H1 (cell line): ENCODE measurements around the gene KIZ. TPM values are rescaled to one million over a fixed set of nuclear protein-coding genes. Genes with fewer than 3 reads are reported as not detected.

ENCODE experiments used
- ASH2L ChIP-seq: fragments of 200-600, 300-600 bp; sonication (generic); IDR thresholded peaks from one replicate; pipeline ENCODE4 v1.7.1; 2017; ENCODE audit warnings: low read length
- ATF2 ChIP-seq: IDR thresholded peaks from 2 replicates; pipeline ENCODE4 v1.6.1; 2012; ENCODE audit warnings: low read length, inconsistent platforms
- JUND ChIP-seq: IDR thresholded peaks from 2 replicates; pipeline ENCODE4 v1.6.1; 2011; ENCODE audit warnings: mild to moderate bottlenecking, improper control_type of control experiment, low read length
- POLR2AphosphoS5 ChIP-seq: IDR thresholded peaks from 2 replicates; pipeline ENCODE4 v1.6.1; 2011; ENCODE audit warnings: low read depth, low read length
- TEAD4 ChIP-seq: IDR thresholded peaks from 2 replicates; pipeline ENCODE4 v1.6.1; 2012; ENCODE audit warnings: low read depth, low read length, inconsistent platforms, mixed read lengths
- polyA plus RNA-seq, 7 experiments: library from polyadenylated mRNA; depleted of rRNA in 3 of 7; stranded (reverse) in 5 of 7; unstranded in 2 of 7; fragments of >200 nt in 5 of 7; fragments of 200-250 nt in 2 of 7; gene quantifications; 1 replicate in 5 of 7; 2 replicates in 1 of 7; 4 replicates in 1 of 7; pipeline versions ENCODE4 v1.2.1 to v1.2.3, GENCODE V29; 2011 to 2013; ENCODE audit warnings: missing spikeins in 2 of 7, mixed read lengths in 2 of 7
- total RNA-seq: library from RNA; stranded (reverse); fragmentation: NEBNext Ultra II Directional; extraction: Animal tissue kit (Norgen Biotek cat#: 25700); gene quantifications from 2 replicates; pipeline ENCODE4 v1.2.1, GENCODE V29; 2021
- TF ChIP-seq, protein P1 (sequence below): IDR thresholded peaks from 2 replicates; pipeline ENCODE4 v1.6.1; 2011; ENCODE audit warnings: low read length, improper control_type of control experiment

The KIZ gene
- total and polyA plus RNA-seq, 2 of the 8 experiments (the other 6 are each of a cell fraction or from before 2014, with no cell fraction given): 13.0 to 51.7 TPM

DNA sequence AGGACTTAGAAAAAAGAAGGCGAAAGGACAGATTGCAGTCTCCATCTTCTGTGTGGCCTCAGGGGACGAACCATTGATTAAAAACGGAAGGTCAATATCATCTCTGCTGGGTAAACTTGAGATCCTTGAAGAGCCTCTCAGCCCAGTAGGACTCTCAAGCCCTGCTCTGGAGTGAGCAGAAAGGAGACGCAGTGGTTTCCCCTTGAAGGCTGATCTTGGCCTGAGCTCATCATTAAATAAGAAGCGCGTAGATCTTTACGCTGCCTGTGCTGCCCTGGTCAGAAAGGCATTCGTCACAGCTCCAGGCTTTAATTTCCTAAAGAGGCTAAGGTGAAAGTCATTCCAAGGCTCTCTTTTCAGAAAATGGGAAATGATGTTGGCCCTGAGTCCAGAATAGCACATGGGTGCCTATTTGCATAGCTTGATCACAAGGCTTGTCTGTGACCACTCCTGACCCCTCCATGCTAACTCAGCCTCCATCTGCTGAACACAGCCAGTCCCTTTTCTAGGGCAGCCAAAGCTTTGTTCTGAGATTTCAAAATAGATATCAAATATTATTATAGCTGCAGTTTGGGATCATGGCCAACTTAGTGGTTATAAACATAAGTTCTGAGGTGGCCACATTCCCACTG, 148.0 kb downstream of the KIZ start (continued):
- TF ChIP-seq ATF2 (no peak), POLR2AphosphoS5 (no peak), JUND (no peak), TEAD4 (no peak), ASH2L (no peak)
- TF ChIP-seq, protein P1, sequence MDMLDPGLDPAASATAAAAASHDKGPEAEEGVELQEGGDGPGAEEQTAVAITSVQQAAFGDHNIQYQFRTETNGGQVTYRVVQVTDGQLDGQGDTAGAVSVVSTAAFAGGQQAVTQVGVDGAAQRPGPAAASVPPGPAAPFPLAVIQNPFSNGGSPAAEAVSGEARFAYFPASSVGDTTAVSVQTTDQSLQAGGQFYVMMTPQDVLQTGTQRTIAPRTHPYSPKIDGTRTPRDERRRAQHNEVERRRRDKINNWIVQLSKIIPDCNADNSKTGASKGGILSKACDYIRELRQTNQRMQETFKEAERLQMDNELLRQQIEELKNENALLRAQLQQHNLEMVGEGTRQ: no peak
